Measurements from ENCODE around the gene IGSF23. TPM values are rescaled to one million over a fixed set of nuclear protein-coding genes. Genes with fewer than 3 reads are reported as not detected.

The IGSF23 gene, protein sequence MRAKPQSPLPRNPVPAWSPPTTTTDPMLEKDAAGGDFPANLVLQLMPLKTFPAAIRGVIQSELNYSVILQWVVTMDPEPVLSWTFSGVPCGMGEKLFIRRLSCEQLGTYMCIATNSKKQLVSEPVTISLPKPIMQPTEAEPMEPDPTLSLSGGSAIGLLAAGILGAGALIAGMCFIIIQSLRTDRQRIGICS
- not detected for total RNA-seq
- not detected for polyA plus RNA-seq
- long read RNA-seq, donor 1: 0 reads
- long read RNA-seq, donor 2: 0 reads
- long read RNA-seq, donor 3: 0 reads
- long read RNA-seq, donor 4, partial matches to known transcripts: 0 of 1 reads
- long read RNA-seq, donor 4, other reads (novel, unspliced or antisense): 1 of 1 reads

DNA sequence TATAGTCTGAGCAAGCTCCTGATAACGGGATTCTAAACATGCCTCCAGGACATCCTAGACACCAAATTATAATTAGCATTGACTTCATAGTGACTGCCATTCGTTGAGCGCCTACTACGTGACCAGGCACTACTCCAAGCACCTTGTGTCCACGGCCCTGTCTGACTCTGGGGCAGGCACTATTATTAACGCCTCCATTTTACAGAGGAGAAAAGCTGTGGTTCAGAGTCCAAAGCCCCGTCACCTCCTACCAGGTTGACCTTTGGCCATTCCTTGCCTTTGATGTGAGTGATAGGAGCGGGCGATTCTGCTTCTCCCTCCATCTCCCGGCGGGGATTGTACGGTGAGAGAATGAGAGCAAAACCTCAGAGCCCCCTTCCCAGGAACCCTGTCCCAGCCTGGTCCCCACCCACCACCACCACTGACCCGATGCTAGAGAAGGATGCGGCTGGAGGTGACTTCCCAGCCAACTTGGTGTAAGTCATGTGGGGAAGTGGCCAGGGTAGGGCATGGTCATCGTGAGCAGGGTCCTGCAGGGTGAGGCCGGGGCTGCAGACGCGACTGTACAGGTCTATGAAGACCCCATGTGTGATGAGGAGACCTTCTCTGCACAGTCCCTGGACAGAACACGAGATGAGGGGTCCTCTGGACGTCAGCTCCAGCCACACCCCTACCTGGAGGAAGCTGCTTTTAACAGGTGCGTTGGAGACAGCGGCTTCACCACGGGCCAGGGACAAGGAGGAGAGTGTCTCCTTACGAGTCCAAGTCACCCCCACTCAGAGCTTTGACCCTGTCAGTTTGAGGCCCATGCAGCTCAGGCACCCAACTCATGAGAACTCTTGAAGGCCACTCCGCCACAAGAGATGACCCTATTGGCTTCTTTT lies at the start of gene IGSF23:
Gene IGSF23, plus strand, starts transcription at position 269 of the 884 bp plus-strand sequence. Its CDS starts 83 bp downstream, at position 352.
- ATAC-seq (no peak), DNase-seq (no peak)
- intact Hi-C loops (cut with DNase I): no loop called here
- Histone ChIP-seq H3K27me3 (ENCODE audit: control insufficient read depth, insufficient read depth) (no peaks in the 10 kb centered on the region), H3K4me3 (ENCODE audit: low read length) (no peak within 1 kb of the TSS), H3K4me1 (ENCODE audit: control insufficient read depth, insufficient read depth, low read length) (no peaks in the 10 kb centered on the region), H3K9me3 (ENCODE audit: control insufficient read depth, low read length) (no peaks in the 10 kb centered on the region), H3K27ac (ENCODE audit: low read length) (no peak within 1 kb of the TSS)
- 91% methylated on average over 25 of the region's 25 CpGs for WGBS

GRCh38 chr19:44566984-44567383 lies 46.4 kb upstream of the IGSF23 start:
- Histone ChIP-seq H3K27ac (ENCODE audit: low read length) (no peak overlapping the region), H3K4me3 (ENCODE audit: low read length) (no peak overlapping the region), H3K4me1 (ENCODE audit: control insufficient read depth, insufficient read depth, low read length) (no peaks in the 10 kb centered on the region), H3K9me3 (ENCODE audit: control insufficient read depth, low read length) (no peaks in the 10 kb centered on the region), H3K27me3 (ENCODE audit: control insufficient read depth, insufficient read depth) (no peaks in the 10 kb centered on the region)
- ATAC-seq: no peak
- DNase-seq: no peak
- intact Hi-C loops (cut with DNase I): no loop called here
- 43% methylated on average over 5 of the region's 5 CpGs for WGBS

GRCh38 chr19:44567745-44568144 lies 45.6 kb upstream of the IGSF23 start:
- no peak for ATAC-seq
- Histone ChIP-seq H3K4me3 (ENCODE audit: low read length) (no peak overlapping the region), H3K4me1 (ENCODE audit: control insufficient read depth, insufficient read depth, low read length) (no peaks in the 10 kb centered on the region), H3K27ac (ENCODE audit: low read length) (no peak overlapping the region), H3K27me3 (ENCODE audit: control insufficient read depth, insufficient read depth) (no peaks in the 10 kb centered on the region), H3K9me3 (ENCODE audit: control insufficient read depth, low read length) (no peaks in the 10 kb centered on the region)
- WGBS: 58% methylated on average over 2 of the region's 2 CpGs
- no peak for DNase-seq
- intact Hi-C loops (cut with DNase I): no loop called here

GRCh38 chr19:44570603-44570983 lies 42.8 kb upstream of the IGSF23 start:
- DNase-seq (no peak), ATAC-seq (no peak)
- no peaks in the 10 kb centered on the region for H3K4me1 ChIP-seq (ENCODE audit: control insufficient read depth, insufficient read depth, low read length)
- intact Hi-C loops (cut with DNase I): loop anchor here in 3 of 4 donors (2.0 to 10.0 kb wide), 4 partner anchors 86 to 274 kb away; partner anchors contain the start of gene NECTIN2 (in 1 of the 3)
- no peak overlapping the region for H3K4me3 ChIP-seq (ENCODE audit: low read length)
- no peaks in the 10 kb centered on the region for H3K27me3 ChIP-seq (ENCODE audit: control insufficient read depth, insufficient read depth)
- 39% methylated on average over 3 of the region's 3 CpGs for WGBS
- no peak overlapping the region for H3K27ac ChIP-seq (ENCODE audit: low read length)
- no peaks in the 10 kb centered on the region for H3K9me3 ChIP-seq (ENCODE audit: control insufficient read depth, low read length)

DNA sequence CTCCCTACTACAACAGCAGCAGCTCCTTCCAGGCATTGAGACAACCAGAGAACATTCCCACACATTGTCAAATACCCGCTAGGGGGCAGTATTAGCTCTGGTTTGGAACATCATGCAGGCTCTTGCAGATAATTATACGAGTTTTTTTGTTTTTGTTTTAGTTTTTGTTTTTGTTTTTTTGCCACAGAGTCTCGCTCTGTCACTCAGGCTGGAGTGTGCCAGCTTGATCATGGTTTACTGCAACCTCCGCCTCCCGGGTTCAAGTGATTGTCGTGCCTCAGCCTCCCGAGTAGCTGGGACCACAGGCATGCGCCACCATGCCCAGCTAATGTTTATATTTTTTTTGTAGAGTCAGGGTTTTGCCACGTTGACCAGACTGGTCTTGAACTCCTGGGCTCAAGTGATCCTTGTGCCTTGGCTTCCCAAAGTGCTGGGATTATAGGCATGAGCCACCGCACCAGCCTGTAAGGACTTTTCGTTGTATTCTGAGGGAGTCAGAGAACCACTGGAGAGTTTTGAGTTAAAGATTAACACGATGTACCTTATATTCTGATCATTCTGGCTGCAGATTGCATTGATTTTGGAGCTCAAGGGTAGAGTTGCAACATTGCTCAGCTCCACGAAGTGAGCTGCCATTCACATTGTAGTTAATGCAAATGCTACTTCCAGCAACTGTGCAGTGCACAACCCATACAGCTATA lies 42.2 kb upstream of the IGSF23 start:
- no peaks in the 10 kb centered on the region for H3K9me3 ChIP-seq (ENCODE audit: control insufficient read depth, low read length)
- DNase-seq (peak in 1 of 3 donors; percentile 26), ATAC-seq (peak; percentile 81)
- intact Hi-C loops (cut with DNase I): loop anchor here in 3 of 4 donors (2.0 to 10.0 kb wide), 4 partner anchors 86 to 274 kb away; partner anchors contain the start of gene NECTIN2 (in 1 of the 3)
- no peak overlapping the region for H3K27ac ChIP-seq (ENCODE audit: low read length)
- no peaks in the 10 kb centered on the region for H3K27me3 ChIP-seq (ENCODE audit: control insufficient read depth, insufficient read depth)
- 51% methylated on average over 13 of the region's 13 CpGs for WGBS
- no peak overlapping the region for H3K4me3 ChIP-seq (ENCODE audit: low read length)
- H3K4me1 ChIP-seq (ENCODE audit: control insufficient read depth, insufficient read depth, low read length): no peaks in the 10 kb centered on the region

DNA sequence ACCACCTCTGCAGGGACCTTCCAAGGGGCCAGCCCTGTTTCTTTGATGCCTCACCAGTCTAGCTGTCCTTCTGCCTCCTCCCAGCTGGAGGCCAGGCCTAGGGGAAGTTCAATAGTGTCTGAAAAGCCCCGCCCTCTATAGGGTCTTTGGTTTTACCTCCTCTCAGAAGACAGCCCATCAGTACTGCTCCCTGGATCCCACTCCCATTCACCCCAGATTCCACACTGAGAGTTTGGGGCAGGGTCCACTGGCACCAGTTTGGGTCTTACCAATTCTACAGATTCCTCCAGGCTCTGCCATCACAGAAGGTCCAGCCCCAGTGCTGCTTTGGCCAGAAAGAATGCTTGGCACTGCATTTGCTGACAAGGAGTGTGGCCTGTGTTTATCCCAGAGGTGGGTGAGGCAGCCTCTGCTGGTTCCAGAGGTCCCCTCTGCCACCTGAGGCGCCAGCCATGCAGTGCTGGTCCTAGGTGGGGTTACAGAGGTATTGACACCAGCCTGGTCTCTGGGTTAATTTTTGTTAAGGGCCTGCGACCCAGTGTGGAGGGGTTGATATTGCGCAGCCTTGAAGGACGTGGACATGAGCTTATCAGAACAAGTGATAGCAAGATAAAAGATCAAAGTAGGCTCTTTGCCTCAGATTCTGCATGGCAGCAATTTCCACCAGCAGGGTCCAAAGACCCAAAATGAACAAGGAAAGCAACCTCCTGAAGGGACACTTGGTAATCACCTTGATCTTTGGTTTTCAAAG lies 41.4 kb upstream of the IGSF23 start:
- Histone ChIP-seq H3K27ac (ENCODE audit: low read length) (no peak overlapping the region), H3K4me3 (ENCODE audit: low read length) (no peak overlapping the region), H3K4me1 (ENCODE audit: control insufficient read depth, insufficient read depth, low read length) (no peaks in the 10 kb centered on the region), H3K27me3 (ENCODE audit: control insufficient read depth, insufficient read depth) (no peaks in the 10 kb centered on the region), H3K9me3 (ENCODE audit: control insufficient read depth, low read length) (no peaks in the 10 kb centered on the region)
- intact Hi-C loops (cut with DNase I): loop anchor here in 3 of 4 donors (2.0 to 10.0 kb wide), 4 partner anchors 85 to 273 kb away; partner anchors contain the start of gene NECTIN2 (in 1 of the 3)
- ATAC-seq (peak; percentile 33 to 47), DNase-seq (no peak)
- 87% methylated on average over 5 of the region's 5 CpGs for WGBS

DNA sequence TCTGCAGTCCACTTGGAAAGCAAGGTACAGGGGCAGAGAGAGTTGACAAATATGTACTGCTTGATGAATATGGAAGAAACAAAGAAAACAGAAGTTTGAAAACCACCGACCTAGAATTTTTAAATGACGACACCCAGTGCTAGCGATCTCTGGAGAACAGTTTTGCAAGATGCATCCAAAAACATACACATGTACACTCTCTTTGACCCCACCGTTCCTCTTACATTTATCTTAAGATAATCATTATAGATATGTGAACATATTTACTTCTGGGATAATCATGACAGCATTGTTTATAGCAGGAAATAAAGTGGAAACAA lies 40.8 kb upstream of the IGSF23 start:
- Histone ChIP-seq H3K4me1 (ENCODE audit: control insufficient read depth, insufficient read depth, low read length) (no peaks in the 10 kb centered on the region), H3K9me3 (ENCODE audit: control insufficient read depth, low read length) (no peaks in the 10 kb centered on the region), H3K27ac (ENCODE audit: low read length) (no peak overlapping the region), H3K4me3 (ENCODE audit: low read length) (no peak overlapping the region), H3K27me3 (ENCODE audit: control insufficient read depth, insufficient read depth) (no peaks in the 10 kb centered on the region)
- DNase-seq (no peak), ATAC-seq (no peak)
- 55% methylated on average over 4 of the region's 4 CpGs for WGBS
- intact Hi-C loops (cut with DNase I): loop anchor here in 3 of 4 donors (5.0 to 10.0 kb wide), 3 partner anchors 85 to 272 kb away; partner anchors contain the start of gene NECTIN2 (in 1 of the 3)

- Histone ChIP-seq H3K27me3 (ENCODE audit: control insufficient read depth, insufficient read depth) (no peaks in the 10 kb centered on the region), H3K9me3 (ENCODE audit: control insufficient read depth, low read length) (no peaks in the 10 kb centered on the region), H3K4me3 (ENCODE audit: low read length) (no peak overlapping the region), H3K4me1 (ENCODE audit: control insufficient read depth, insufficient read depth, low read length) (no peaks in the 10 kb centered on the region), H3K27ac (ENCODE audit: low read length) (no peak overlapping the region)
- intact Hi-C loops (cut with DNase I): loop anchor here in 3 of 4 donors (5.0 to 10.0 kb wide), 3 partner anchors 84 to 272 kb away; partner anchors contain the start of gene NECTIN2 (in 1 of the 3)
- no peak for DNase-seq
- ATAC-seq: no peak
- WGBS: 89% methylated on average over 4 of the region's 4 CpGs
Observed at GRCh38 chr19:44573183-44573582, 40.2 kb upstream of the IGSF23 start.

DNA sequence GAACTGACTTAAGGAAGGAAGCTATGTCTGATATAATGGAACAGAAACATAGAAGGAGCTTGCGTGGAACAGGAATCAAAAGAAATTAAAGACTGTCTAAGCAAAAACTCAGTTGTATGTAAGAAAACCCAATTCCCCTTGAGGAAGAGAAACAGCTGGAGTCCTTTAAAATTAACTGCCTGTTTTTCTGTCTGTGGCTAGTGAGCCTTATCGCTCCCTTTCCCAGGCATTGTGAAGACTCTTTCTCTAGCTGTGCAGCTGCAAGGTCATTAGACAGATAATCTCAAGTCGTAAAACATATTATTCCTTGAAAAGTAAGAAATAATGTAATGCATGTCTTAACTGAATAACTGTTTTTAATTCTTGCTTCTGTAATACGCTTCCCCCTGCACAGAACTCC lies 39.7 kb upstream of the IGSF23 start:
- Histone ChIP-seq H3K9me3 (ENCODE audit: control insufficient read depth, low read length) (no peaks in the 10 kb centered on the region), H3K4me1 (ENCODE audit: control insufficient read depth, insufficient read depth, low read length) (no peaks in the 10 kb centered on the region), H3K27ac (ENCODE audit: low read length) (no peak overlapping the region), H3K4me3 (ENCODE audit: low read length) (no peak overlapping the region), H3K27me3 (ENCODE audit: control insufficient read depth, insufficient read depth) (no peaks in the 10 kb centered on the region)
- WGBS: 54% methylated on average over 4 of the region's 4 CpGs
- DNase-seq: no peak
- intact Hi-C loops (cut with DNase I): loop anchor here in 3 of 4 donors (5.0 to 10.0 kb wide), 3 partner anchors 84 to 271 kb away; partner anchors contain the start of gene NECTIN2 (in 1 of the 3)
- no peak for ATAC-seq

Data from right cardiac atrium (tissue), 5 donors.